ENCODE measurements around the gene NR3C2. TPM values are rescaled to one million over a fixed set of nuclear protein-coding genes. Genes with fewer than 3 reads are reported as not detected.

Gene NR3C2
- total RNA-seq, 2 experiments from 2014 or later: 5.3 to 5.7 TPM

DNA sequence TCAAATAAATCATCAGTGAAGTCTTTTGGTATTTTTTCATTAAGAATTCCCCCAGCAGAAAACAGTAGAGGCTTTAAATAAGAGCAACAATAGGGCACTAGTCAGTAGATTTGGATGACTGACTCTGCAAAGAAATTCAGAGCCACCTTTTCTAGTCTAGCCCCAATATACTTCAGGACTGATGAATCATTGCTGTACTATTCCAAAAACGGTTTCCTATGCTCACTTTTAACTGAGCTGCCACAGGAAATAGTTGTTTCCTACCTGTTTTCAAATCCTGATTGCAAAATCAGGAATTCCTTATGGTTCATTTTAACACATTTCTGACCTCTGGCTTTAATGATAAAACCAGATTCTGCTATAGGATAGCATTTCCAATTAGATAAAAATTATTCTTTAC is 171.6 kb downstream of the NR3C2 start:
- Mint-ChIP-seq H3K27me3 (ENCODE audit: low read depth) (no peaks in the 10 kb centered on the region), H3K4me3 (no peak overlapping the region), H3K27ac (no peak overlapping the region), H3K9me3 (ENCODE audit: insufficient read depth) (no peaks in the 10 kb centered on the region), H3K4me1 (ENCODE audit: low read depth) (no peaks in the 10 kb centered on the region), H3K36me3 (ENCODE audit: low read depth) (no peaks in the 10 kb centered on the region)
- ChIA-PET CTCF (no interaction called here), POLR2A (no interaction called here)
- DNase-seq: no peak
- ATAC-seq: no peak

DNA sequence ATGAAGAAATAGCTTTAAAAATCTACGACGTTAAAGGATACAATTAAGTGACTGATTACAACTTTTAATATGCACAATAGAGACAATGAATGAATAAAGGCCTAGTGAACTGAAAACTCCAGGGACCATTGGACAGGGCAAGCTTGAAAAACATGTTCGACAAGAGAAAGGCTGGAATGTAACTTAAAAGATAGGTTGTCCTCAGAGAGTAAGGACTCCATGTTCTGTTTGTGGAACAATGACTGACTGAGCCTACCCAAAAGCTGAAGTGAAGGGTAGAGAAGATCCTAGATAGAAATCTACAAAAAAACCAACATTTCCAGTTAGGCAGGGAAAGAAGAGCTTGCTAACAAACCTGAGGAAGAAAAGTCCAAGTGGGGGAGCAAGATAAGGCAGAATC is 173.4 kb downstream of the NR3C2 start:
- H3K27me3 Mint-ChIP-seq (ENCODE audit: low read depth): no peaks in the 10 kb centered on the region
- H3K36me3 Mint-ChIP-seq (ENCODE audit: low read depth): no peaks in the 10 kb centered on the region
- POLR2A ChIA-PET: no interaction called here
- H3K4me1 Mint-ChIP-seq (ENCODE audit: low read depth): no peaks in the 10 kb centered on the region
- no peak overlapping the region for H3K27ac Mint-ChIP-seq
- DNase-seq: no peak
- H3K9me3 Mint-ChIP-seq (ENCODE audit: insufficient read depth): no peaks in the 10 kb centered on the region
- CTCF ChIA-PET: no interaction called here
- ATAC-seq: no peak
- H3K4me3 Mint-ChIP-seq: no peak overlapping the region

DNA sequence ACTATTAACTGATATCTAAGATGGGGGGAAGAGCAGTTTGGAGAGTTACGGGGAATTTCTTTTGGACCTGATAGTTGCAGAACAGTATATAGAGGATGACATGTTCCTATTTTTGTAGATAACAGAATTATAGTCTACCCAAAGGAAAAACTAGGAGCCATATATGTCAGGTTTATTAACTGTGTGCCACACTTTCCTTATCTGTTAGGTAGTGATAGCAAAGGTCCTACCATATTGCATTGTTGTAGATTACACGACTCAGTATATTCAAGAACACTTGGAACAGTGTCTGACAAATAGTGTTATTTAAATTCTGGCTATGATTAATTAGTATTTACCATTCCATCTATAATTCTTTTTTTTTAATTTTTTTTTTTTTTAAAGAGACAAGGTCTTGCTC is 175.3 kb downstream of the NR3C2 start:
- Mint-ChIP-seq H3K4me1 (ENCODE audit: low read depth) (no peaks in the 10 kb centered on the region), H3K4me3 (no peak overlapping the region), H3K27me3 (ENCODE audit: low read depth) (no peaks in the 10 kb centered on the region), H3K36me3 (ENCODE audit: low read depth) (no peaks in the 10 kb centered on the region), H3K27ac (no peak overlapping the region), H3K9me3 (ENCODE audit: insufficient read depth) (no peaks in the 10 kb centered on the region)
- DNase-seq (no peak), ATAC-seq (no peak)
- ChIA-PET CTCF (no interaction called here), POLR2A (no interaction called here)

DNA sequence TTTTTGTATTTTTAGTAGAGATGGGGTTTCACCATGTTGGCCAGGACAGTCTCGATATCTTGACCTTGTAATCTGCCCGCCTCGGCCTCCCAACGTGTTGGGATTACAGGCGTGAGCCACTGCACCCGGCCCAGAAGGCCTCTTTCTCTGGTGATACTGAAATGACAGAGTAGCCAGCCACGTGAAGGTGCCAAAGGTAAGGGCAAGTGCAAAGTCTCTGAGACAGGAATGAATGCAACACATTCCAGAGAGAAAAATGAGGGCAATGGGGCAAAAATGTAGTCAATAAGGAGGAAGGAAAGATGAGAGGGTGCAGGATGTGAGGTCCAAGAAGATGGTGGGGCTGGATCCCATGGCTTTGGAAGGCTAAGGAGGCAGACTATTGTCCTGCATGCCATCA is 176.0 kb downstream of the NR3C2 start:
- H3K4me1 Mint-ChIP-seq (ENCODE audit: low read depth): no peaks in the 10 kb centered on the region
- H3K36me3 Mint-ChIP-seq (ENCODE audit: low read depth): no peaks in the 10 kb centered on the region
- no peak overlapping the region for H3K27ac Mint-ChIP-seq
- no peaks in the 10 kb centered on the region for H3K27me3 Mint-ChIP-seq (ENCODE audit: low read depth)
- DNase-seq (no peak), ATAC-seq (no peak)
- ChIA-PET CTCF (no interaction called here), POLR2A (no interaction called here)
- no peak overlapping the region for H3K4me3 Mint-ChIP-seq
- no peaks in the 10 kb centered on the region for H3K9me3 Mint-ChIP-seq (ENCODE audit: insufficient read depth)

DNA sequence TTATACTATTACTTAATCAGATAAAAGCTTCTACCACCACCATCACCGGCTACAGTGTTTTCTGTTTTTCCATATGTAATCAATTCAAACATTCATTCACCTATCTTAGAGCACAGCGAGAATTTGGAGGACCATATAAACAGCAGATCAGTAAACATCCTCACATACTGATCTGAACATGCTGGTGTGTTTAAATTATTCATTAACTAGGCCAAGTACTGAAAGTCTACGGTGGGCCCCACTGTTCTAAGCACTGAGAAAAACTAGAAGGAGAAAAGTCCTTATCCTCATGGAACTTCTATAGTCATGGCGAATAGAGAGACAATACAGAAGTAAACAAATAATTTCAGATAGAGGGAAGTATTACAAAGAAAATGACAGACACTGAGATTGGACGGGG is 176.6 kb downstream of the NR3C2 start:
- H3K4me3 Mint-ChIP-seq: no peak overlapping the region
- POLR2A ChIA-PET: no interaction called here

DNA sequence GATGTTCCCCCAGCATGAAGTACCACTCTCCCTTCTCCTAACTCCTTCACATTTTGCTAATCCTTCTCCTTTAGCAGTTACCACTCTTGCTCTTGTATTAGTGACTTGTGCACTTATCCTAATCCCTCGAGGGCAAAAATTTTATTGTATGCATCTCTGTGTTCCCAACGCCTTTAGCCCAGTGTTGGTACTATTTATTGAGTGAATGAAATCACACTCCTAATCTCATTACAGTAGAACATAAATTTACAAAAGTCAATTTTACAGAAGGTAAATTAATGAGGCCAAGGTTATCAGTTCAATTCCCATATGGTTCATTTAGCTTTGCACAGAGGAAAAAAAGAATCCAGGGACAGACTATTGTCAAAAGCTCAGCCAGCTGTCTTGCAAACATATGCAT is 178.4 kb downstream of the NR3C2 start:
- H3K4me3 Mint-ChIP-seq: no peak overlapping the region
- ChIA-PET POLR2A (no interaction called here), CTCF (no interaction called here)
- H3K36me3 Mint-ChIP-seq (ENCODE audit: low read depth): no peaks in the 10 kb centered on the region
- H3K9me3 Mint-ChIP-seq (ENCODE audit: insufficient read depth): no peaks in the 10 kb centered on the region
- ATAC-seq (no peak), DNase-seq (no peak)
- H3K4me1 Mint-ChIP-seq (ENCODE audit: low read depth): no peaks in the 10 kb centered on the region
- no peaks in the 10 kb centered on the region for H3K27me3 Mint-ChIP-seq (ENCODE audit: low read depth)
- no peak overlapping the region for H3K27ac Mint-ChIP-seq

More for the DNA sequence above, 176.6 kb downstream of the NR3C2 start:
- no peak for DNase-seq
- no peak for ATAC-seq
- no peaks in the 10 kb centered on the region for H3K27me3 Mint-ChIP-seq (ENCODE audit: low read depth)
- H3K36me3 Mint-ChIP-seq (ENCODE audit: low read depth): no peaks in the 10 kb centered on the region
- CTCF ChIA-PET: no interaction called here
- no peaks in the 10 kb centered on the region for H3K9me3 Mint-ChIP-seq (ENCODE audit: insufficient read depth)
- H3K27ac Mint-ChIP-seq: no peak overlapping the region
- no peaks in the 10 kb centered on the region for H3K4me1 Mint-ChIP-seq (ENCODE audit: low read depth)

DNA sequence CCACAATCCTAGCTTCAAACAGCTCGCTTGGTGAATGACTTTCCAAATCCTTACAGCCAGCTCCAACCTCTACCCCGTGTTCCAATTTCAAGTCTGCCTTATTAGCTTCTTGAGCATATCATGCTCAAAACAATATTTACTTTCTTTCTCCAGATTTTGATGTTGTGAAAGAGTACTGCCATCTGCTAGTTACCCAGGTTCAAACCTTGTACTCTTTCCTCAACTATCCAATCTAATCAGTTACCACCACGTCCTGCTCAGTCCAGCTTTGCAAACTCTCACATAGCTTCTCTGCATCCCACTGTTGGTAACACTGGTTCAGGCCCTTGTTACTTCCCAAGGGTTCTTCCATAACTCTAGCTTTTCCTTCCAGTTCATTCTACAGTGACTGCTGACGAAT is 179.1 kb downstream of the NR3C2 start:
- no peaks in the 10 kb centered on the region for H3K4me1 Mint-ChIP-seq (ENCODE audit: low read depth)
- H3K27ac Mint-ChIP-seq: no peak overlapping the region
- ChIA-PET POLR2A (no interaction called here), CTCF (no interaction called here)
- H3K36me3 Mint-ChIP-seq (ENCODE audit: low read depth): no peaks in the 10 kb centered on the region
- H3K27me3 Mint-ChIP-seq (ENCODE audit: low read depth): no peaks in the 10 kb centered on the region
- no peaks in the 10 kb centered on the region for H3K9me3 Mint-ChIP-seq (ENCODE audit: insufficient read depth)
- DNase-seq: no peak
- ATAC-seq: no peak
- H3K4me3 Mint-ChIP-seq: no peak overlapping the region

DNA sequence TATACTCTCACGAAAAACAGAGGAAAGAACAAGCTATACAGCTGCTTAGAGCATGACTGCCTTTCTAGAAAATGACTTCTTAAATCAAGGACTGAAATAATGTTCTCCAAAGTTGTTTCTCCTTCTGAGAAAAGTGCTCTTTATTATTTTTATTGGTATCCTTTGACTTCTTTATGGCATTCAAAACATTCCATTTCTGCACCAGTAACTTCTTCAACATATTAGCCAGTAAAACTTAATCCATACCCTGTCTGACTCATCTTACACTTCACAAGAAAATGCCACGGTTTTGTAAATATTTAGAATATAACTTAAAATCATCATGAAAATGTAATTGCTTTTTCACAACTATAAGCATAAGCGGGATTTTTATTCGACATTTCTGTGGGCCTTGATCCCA is 180.4 kb downstream of the NR3C2 start:
- Mint-ChIP-seq H3K27ac (no peak overlapping the region), H3K4me1 (ENCODE audit: low read depth) (no peaks in the 10 kb centered on the region)

DNA sequence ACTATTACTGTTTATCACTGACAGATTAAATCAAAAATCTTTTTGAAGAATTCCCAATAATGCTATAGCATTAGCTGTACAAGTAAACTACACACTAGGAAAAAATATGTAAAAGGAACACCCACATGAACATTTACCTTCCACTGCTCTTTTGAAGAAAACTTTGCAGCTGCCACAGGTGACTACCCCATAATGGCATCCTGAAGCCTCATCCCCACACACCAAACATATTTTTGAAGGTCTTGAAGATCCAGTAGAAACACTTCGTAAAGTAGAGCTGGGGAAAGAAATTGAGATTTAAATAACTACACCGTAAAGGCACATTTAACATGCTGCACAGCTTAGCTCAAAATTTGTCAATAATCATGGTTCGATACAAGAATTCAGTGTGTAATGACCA is 182.4 kb downstream of the NR3C2 start:
- H3K4me3 Mint-ChIP-seq: no peak overlapping the region
- ATAC-seq (no peak), DNase-seq (no peak)
- ChIA-PET POLR2A (no interaction called here), CTCF (interaction anchor here (1.0 kb wide), 1 partner anchor 20 kb away, joined by 3 read pairs; no protein-coding TSS in a partner anchor)
- no peaks in the 10 kb centered on the region for H3K9me3 Mint-ChIP-seq (ENCODE audit: insufficient read depth)
- H3K27ac Mint-ChIP-seq: no peak overlapping the region
- H3K36me3 Mint-ChIP-seq (ENCODE audit: low read depth): no peaks in the 10 kb centered on the region
- H3K27me3 Mint-ChIP-seq (ENCODE audit: low read depth): no peaks in the 10 kb centered on the region
- H3K4me1 Mint-ChIP-seq (ENCODE audit: low read depth): no peaks in the 10 kb centered on the region

More for the DNA sequence above, 180.4 kb downstream of the NR3C2 start:
- Mint-ChIP-seq H3K4me3 (no peak overlapping the region), H3K36me3 (ENCODE audit: low read depth) (no peaks in the 10 kb centered on the region), H3K9me3 (ENCODE audit: insufficient read depth) (no peaks in the 10 kb centered on the region), H3K27me3 (ENCODE audit: low read depth) (no peaks in the 10 kb centered on the region)
- ATAC-seq (no peak), DNase-seq (no peak)
- POLR2A ChIA-PET: no interaction called here
- CTCF ChIA-PET: no interaction called here

DNA sequence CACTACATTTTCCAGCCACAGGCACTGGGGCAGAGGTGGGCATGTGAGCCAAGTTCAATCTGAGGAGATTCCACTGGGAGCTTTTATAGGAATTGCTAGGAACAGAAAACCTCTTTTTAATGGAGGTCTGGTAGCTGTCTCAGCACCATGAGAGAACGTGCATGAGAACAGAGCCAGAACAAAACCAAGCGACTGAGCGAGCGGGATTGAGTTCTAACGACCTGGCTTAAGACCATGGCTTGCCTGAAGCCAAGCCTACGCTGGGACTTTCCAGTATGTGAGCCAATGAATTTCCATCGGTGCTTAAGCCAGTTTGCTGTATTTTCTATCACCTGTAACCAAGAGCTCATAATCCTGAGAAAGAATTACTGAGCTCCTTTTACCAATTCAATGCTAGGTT is 183.7 kb downstream of the NR3C2 start:
- Mint-ChIP-seq H3K4me3 (no peak overlapping the region), H3K27ac (no peak overlapping the region), H3K9me3 (ENCODE audit: insufficient read depth) (no peaks in the 10 kb centered on the region), H3K27me3 (ENCODE audit: low read depth) (no peaks in the 10 kb centered on the region), H3K4me1 (ENCODE audit: low read depth) (no peaks in the 10 kb centered on the region), H3K36me3 (ENCODE audit: low read depth) (no peaks in the 10 kb centered on the region)
- ChIA-PET POLR2A (no interaction called here), CTCF (no interaction called here)
- ATAC-seq (no peak), DNase-seq (no peak)

DNA sequence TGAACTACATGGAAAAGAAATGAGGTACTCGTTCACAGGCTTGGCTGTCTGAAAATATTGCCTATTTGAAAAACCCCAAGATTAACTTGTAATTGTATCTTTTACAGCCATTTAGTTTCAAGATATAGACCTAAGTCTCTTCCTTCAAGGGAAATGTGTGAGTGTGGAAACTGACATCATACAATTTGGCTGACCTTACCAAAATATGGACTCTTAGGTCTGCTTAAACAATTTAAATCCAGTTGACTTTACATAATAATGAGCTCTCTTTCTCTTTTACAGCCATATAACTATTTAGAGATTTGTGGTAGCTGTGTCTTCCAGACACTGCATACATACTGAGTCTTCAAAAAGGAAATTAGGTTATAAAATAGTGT is 186.9 kb downstream of the NR3C2 start:
- Mint-ChIP-seq H3K4me1 (ENCODE audit: low read depth) (no peaks in the 10 kb centered on the region), H3K4me3 (no peak overlapping the region), H3K9me3 (ENCODE audit: insufficient read depth) (no peaks in the 10 kb centered on the region), H3K27me3 (ENCODE audit: low read depth) (no peaks in the 10 kb centered on the region), H3K27ac (no peak overlapping the region), H3K36me3 (ENCODE audit: low read depth) (no peaks in the 10 kb centered on the region)
- no peak for ATAC-seq
- ChIA-PET CTCF (no interaction called here), POLR2A (no interaction called here)
- DNase-seq: no peak

DNA sequence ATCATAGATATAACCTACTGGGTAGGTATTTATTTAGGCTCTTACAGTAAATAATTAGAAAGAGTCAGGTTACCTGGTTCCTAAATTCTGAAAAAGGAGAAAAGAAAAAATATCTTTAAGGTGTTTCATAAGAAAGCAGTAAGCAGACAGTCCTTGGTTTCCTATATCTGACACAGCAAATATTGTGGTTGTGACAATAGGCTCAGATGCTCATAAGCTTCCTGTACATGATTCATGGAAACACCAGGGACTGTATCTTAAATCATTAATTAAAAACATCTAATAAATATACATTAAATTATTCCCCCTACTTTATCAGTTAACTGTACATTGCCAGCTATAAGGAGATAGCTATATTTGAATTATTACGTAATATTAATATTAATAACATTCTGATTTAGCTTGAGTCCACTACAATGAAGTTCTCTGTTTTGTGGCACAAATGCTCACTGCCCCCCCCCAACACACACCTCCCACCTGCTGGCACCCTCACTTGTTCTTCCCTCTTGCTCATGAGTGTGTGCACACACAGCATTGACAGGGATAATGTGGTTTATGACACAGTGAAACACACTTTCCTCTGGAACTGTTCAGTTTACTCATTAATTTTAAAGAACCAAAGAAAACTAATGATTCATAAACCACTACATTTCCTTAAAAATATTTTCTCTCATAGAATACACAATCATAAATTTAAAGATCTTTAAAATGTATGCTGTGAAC is 187.4 kb downstream of the NR3C2 start:
- no peak overlapping the region for H3K27ac Mint-ChIP-seq
- H3K27me3 Mint-ChIP-seq (ENCODE audit: low read depth): no peaks in the 10 kb centered on the region
- DNase-seq: no peak
- ChIA-PET CTCF (no interaction called here), POLR2A (no interaction called here)
- H3K36me3 Mint-ChIP-seq (ENCODE audit: low read depth): no peaks in the 10 kb centered on the region
- no peak for ATAC-seq
- no peak overlapping the region for H3K4me3 Mint-ChIP-seq
- no peaks in the 10 kb centered on the region for H3K4me1 Mint-ChIP-seq (ENCODE audit: low read depth)
- no peaks in the 10 kb centered on the region for H3K9me3 Mint-ChIP-seq (ENCODE audit: insufficient read depth)

DNA sequence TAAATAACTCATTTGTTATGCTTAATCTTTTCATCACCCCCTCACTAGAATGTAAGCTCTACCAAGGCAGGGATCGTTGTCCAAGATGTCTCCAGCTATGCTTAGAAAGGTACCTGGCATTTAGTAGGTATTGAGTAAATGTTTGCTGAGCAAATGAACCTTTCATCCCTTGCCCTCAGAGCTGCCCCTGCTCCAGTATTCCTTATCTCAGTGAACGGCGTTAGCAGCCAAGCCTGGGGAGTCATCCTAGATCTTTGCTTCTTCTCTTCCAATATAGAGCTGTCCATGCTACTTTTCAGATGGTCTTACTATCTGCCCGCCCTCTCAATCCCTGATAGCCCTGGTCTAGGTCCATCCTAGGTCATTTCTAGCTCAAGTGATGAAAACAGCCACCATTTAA is 188.4 kb downstream of the NR3C2 start:
- Mint-ChIP-seq H3K4me3 (no peak overlapping the region), H3K27ac (no peak overlapping the region), H3K9me3 (ENCODE audit: insufficient read depth) (no peaks in the 10 kb centered on the region), H3K4me1 (ENCODE audit: low read depth) (no peaks in the 10 kb centered on the region), H3K36me3 (ENCODE audit: low read depth) (no peaks in the 10 kb centered on the region), H3K27me3 (ENCODE audit: low read depth) (no peaks in the 10 kb centered on the region)
- POLR2A ChIA-PET: no interaction called here
- DNase-seq (no peak), ATAC-seq (no peak)
- CTCF ChIA-PET: no interaction called here

Data from activated CD8-positive, alpha-beta T cell treated with anti-CD3 and anti-CD28 coated beads, Interleukin-2, amount 10 ng/mL, durations not matched to agents 7 days and 5 days (primary cell).